GM18517 (cell line): ENCODE measurements around the gene ETFRF1.

Experiments
- ATAC-seq: cut with Tn5 transposase; IDR thresholded peaks from one replicate; pipeline ENCODE4 v1.9.1; 2021; ENCODE audit warnings: mild to moderate bottlenecking, moderate library complexity; ENCODE audit not compliant: unreplicated experiment

Gene ETFRF1

DNA sequence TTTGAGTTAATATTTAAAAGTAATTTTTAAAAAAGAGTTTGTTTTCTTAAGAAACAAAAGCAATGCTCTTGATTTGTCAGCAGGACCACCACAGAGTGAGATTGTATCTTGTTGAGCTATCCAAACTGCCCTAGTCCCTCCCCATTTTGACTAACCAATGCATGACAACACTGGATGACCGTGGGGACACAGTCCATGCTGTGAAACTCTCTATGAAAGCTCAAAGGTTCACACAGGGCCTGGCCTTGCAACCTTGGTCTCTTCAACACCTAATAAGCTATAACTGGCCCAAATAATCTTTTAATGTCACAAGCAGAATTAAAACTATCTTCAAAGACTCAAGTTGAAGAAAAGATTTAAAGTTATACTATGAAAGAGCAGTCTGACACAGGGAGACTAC lies 13.5 kb downstream of the ETFRF1 start:
- ATAC-seq: no peak

DNA sequence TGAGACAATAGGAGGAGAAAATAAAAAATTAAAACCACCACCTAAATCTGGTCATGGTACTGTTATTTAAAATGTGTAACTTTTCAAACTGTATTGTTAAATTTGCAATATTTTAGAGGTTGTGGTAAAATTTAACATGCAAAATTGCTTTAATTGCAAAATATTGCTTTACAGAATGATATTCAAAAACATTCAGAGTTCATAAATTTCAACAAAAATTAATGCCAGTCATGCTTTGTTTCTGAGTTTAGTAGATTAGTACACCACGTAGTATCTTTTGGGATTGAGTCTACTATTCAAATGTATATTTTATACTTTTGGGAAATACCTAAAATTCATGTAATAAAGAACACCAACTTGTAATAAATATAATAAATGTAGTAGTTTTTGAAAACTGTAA lies 18.3 kb downstream of the ETFRF1 start:
- no peak for ATAC-seq

DNA sequence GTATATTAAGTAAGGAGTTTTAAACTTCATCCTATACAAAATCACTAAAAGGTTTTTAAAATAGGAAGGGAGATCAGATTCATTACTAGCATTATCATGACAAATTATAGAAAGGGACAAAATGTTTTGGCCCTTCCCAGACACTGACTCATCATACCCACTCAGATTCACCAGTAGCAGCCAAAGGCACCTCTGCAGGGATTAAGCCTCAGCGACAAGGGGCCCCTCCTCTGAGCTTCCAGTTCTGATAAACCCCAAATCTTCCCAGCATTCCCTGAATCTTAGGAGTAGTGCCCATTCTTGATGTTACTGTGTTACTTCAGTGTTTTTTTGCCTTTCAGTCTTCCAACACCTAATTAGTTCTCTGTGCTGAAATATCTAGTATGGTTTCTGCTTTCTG lies 41.2 kb downstream of the ETFRF1 start:
- no peak for ATAC-seq

DNA sequence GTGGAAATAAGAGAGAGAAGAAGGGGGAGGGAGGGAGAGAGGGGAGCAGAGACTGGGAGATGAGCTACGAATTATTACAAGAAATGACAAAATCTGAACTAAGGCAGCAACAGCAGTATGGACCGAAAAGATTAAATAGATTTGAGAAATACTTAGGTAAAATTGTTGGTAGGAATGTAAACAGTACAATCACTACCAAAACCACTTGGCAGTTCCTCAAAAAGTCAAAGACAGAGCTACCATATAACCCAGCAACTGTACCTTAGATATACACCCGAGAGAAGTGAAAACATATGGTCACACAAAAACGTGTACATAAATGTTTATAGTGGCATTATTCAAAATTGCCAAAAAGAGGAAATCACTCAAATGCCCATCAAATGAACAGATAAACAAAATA lies 41.6 kb downstream of the ETFRF1 start:
- no peak for ATAC-seq

DNA sequence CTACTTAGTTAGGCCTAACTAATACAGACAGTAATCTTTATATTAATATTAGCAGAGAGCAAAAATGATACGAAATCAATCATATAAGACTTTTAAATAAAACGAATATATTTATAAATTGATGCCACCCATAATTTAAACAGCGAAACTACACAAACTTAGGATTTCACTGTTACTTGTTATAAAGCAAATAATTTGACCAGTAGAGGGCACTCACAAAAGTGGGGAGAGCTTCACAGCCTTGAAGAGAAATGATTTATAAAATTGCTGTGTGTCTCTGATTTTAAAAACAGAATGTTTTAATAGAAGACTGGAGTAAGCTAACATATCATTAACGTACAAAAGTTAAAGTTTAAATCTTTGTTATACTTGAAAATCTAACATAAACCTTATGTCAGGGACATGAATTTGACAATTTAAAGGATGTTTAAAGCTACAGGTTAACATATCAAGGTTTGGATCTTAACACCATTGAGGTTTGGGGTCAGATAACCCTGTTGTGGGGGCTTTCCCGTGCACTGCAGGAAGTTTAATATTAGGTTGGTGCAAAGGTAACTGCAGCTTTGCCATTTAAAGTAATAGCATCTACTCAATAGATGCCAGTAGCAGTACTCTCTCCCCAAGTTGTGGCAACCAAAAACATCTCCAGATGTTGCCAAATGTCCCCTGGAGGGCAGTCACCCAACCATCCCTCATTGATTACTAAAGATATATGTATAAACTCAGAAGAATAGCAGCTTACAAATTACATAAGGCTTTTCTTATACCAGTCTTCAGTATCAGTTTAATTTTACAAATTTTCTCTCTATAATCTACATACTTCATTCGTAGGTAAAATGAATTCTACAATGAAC lies 46.4 kb downstream of the ETFRF1 start:
- peak; percentile 51 for ATAC-seq

DNA sequence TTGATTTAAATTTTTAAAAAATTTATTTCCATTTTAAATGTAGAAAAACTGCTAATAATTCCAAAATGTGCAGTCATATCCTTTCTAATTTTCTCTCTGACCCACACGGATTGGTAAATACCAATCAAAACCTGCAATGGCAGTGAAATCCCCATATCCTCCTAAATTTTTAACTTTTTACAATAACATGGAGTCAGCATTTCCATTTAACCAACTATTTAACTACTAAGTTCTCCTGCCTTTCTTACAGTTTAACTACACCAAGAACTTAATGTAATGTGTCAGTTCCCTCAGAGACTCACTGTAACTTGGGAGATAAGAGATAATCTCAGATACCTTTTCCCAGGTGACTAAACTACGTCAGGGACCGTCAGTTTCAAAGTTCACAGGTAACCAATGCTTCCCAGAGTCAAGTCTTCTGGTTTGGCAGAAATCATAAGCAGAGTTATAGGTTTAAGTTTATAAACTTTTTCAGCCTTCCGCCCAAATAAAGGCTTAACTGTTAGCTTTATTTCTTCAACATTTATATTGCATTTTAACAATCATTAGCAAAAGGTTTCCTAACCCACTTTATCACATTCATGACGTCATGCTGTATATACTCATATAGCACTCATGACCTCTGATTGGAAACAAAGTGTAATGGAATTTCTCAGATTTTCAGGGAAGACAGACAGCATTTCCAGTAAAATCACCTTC lies 48.1 kb downstream of the ETFRF1 start:
- ATAC-seq: no peak

DNA sequence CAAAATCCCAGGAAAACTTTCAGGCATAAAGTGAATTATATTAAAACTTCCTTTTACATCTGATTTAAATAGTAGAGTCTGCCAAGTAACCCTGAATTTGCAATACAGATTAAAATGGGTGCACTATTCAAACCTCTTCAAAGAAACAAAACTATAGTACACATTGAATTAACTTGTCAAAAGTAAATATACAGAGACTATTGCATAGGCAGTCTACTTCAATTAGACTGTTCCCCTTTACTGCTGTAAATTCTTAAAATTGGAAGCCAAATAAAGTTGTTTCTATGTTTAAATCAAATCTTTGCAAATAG lies 48.6 kb downstream of the ETFRF1 start:
- no peak for ATAC-seq

DNA sequence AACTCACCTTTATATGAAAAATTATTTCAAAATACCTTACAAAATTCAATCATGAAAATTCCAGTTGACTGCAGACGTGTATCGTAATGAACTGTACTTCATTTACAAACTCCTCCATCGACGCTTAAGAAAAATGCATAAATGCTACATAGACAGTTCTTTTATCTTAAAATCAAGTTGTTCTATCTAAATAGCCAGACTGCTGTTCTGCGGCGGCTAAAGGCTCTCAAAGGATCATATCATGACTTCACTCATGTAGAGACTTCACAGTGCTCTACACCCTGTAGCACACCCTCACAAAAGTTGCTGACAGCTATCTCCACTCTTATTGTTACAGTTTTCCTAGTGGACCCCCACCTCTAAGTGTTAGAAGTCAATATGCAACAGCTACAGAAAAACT lies 50.5 kb downstream of the ETFRF1 start:
- ATAC-seq: no peak

DNA sequence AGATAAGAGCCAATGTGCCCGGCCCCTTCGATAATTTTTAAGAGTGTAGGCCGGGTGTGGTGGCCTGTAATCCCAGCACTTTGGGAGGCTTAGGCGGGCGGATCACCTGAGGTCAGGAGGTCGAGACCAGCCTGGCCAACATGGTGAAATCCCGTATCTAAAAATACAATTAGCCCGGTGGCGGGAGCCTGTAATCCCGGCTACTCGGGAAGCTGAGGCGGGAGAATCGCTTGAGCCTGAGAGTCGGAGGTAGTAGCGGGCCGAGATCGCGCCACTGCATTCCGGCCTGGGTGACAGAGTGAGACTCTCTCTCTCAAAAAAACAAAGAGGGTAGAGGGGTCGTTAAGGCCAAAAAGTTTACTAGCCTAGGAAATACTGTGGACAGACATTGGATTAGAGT lies 53.1 kb downstream of the ETFRF1 start:
- ATAC-seq: no peak

DNA sequence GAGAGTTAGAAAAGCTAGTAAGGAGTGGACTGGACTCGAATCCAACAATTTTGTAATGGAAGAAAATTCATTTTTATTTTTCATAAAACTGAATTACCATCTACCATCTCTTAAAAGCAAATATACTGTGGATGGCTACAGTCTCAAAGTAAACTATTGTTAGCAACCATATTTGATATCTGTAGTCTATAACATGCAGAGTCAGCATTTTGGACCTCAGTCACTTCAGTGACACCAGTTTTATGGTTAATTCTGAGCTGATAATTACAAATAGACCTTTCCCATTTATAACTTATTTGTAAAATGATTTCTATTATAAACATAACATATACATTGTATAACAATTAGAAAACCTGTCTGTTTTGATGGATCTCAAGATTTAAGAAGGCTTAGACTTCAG lies 53.7 kb downstream of the ETFRF1 start:
- no peak for ATAC-seq

DNA sequence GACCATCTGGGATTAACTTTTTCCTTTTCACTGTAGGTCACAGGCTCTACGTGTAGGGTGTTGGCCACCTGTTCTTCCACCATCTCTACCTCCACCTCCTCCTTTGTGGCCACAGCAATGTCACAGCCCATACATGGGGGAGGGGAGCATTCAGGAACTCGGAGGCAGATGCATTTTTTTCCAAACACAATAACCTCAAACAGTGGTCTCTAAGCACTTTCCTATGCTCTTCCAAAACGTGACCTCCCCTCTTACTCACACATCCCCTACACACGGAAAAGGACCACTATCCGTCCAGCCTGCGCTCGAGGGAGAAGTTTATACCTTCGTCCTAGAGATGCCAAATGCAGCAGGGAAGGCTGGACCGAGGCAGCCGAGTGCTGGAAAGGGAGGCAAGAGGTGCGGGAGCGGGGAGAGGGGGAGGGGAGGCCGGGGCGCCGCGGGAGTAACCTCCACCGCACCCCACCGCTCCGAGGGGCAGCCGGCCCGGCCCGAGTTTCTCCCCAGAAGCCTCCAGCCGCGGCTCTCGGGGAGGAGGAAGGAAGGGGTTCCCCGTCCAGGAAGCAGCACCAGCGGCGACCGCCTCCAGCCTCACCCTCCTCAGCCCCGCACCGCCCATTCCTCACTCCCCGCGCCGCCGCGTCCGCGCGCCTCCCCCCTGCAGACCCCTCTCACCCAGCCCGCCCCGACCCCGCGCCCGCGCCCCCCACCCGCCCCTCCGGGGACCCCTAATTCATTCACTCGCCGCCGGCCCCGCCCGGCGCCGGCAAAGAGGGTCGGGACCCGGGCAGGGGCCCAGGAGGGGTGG lies 55.1 kb downstream of the ETFRF1 start:
- ATAC-seq: no peak

DNA sequence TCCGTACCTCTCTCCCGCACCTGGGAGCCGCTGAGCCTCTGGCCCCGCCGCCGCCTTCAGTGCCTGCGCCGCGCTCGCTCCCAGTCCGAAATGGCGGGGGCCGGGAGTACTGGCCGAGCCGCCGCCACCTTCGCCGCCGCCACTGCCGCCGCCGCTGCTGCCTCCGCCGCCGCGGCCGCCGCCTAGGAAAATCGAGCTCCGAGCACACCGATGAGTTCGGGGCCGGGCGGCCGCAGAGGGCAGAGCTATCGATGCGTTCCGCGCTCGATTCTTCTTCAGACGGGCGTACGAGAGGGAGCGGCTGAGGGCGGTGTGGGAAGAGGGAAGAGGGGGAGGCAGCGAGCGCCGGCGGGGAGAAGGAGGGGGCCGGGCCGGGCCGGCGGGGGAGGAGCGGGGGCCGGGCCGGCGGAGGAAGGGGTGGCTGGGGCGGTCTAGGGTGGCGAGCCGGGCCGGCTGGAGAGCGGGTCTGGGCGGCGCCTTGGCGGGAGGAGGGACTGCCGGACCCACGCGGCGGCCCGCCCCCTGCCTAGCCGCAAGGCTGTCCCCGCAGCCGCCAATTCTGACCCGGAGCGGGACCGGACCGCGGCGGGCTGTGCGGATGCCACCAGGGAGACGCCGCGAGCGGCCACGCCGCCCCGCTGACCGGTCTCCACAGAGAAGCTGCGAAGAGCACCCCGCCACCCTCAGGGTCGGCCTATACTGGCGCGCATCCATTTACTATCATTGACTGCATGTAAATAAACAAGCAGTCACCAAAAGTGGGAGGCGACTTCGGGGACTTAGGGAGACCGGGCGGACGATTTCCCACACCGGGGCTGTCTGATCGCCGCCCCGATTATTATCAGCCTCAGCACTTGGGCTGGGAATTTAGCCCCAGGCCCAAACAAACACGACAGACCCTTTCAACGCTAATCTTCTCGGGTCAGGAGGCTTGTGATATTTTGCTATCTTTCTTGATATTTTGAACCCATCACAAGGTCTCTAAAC lies 56.0 kb downstream of the ETFRF1 start, which contains the start of gene KRAS:
TSS of gene KRAS (minus strand) at position 186 of the 987 bp plus-strand sequence.
- ATAC-seq: peak; percentile 77

DNA sequence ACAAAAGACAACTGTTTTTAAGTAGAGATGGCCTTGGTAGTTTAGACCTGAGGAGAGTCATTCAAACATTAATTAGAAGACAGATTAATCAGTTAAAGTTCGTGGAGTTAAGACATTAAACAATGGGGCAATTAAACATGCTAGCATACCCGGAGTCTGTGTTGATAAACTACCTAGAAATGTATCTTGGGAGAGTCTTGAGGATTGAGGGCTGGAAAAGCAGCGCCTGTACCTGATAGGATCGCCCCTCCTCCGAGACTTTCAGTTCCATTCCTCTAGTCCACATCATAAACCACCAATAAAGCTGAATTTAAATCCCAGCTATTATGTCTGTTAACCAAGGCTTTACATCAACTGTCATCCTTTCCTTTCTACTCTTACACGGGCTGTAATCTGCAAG lies 56.7 kb downstream of the ETFRF1 start:
- ATAC-seq: no peak

DNA sequence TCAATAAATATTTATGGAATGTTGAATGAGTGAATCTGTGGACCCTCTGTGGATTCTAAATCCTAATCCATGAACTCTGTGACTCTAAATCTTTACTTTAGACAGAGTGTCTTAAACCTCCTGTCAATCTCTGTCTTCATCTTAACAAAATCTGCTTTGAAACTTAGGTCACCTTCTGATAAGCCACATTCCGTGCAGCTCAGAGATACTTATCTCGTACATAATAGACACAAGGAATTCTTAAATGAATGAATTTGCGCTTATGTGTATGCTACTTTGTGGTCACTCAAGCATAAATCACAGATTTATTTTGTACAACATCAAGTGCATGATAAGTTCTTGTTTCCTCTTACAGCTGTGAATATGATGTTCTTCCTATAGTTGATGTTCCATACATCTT lies 57.9 kb downstream of the ETFRF1 start:
- ATAC-seq: no peak

DNA sequence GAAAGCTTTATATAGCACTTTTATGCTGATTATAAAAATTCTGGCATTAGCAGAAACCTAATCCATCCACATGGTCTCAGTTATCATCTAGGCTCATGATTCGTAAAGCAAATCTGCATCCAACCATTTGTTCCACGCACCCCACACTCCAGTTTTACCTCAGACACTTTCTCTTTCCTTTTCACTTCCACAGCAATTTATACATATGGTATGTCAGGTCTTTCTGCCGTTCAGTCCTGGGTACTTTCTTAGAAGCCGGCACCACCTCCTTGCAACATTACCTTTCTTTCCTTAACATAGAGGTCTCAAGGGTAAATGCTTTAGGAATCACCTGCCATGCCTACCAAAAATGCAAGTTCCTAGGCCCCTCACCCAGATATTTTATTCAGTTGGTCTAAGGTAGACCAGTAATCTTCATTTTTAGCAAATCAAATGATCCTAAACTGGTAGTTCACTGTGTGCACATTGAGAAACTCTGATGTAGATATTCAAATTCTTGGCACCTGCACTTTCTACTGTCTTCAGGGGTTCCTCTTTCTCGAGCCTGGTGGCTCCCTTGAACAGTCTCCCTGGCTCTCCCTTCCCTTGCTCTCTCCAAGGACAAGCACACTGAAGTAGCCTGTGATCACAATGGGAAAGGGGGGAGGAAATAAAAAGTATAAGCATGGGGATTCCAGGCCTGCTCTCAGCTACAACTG lies 58.5 kb downstream of the ETFRF1 start:
- ATAC-seq: peak; percentile 27

DNA sequence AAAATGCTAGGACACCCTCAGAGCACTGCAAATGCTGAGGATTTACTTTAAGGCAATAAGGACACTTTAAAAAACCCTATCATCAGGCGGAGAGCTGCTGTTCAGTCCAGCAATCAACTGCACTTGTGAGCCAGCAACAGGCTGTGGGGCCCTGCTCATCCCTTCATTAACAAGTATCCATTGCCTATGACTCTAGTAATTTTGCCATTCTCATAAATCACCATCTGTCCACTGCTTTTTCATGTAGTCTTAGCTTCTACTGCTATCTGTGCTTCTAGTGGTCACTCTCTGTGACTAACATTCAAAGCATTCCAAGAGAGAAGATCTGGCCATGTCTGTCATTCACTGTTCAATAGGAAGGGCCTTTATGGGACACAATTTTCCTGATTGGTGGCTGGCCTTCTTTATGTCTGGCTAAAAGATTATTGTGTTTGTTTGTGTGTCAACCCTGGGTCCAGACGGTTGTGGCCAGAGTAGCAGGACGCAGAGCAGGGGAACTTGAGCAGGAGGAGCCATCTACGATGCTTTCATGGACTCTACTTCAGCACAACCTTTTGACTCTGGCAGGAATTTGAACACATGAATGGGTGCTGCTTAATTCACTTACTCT lies 59.3 kb downstream of the ETFRF1 start:
- ATAC-seq: no peak
